Measurements from ENCODE around the gene MUC15. TPM values are rescaled to one million over a fixed set of nuclear protein-coding genes. Genes with fewer than 3 reads are reported as not detected.

The MUC15 gene
- total and polyA plus RNA-seq, 2 of the 8 experiments (the other 6 are each of a cell fraction or from before 2014, with no cell fraction given) = not detected

DNA sequence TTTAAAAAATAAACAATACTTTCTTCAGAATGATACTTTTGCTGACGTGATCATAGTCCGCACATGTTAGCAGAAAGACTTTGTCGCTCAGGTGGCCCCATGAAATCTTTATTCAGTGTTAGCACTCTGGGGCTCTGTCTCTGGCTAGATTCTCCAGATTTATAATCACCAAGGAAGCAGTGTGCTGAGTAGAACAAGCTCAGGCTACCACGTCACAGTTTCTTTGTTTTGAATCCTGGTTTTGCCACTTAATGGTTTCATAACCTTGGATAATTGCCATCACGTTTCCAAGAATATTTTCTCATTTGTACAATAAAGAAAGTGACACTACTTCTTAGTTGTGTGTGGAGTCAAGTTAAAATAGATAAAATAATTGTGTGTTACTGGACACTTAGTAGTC, 3.9 kb upstream of the MUC15 start:
- no peak overlapping the region for H2BK15ac ChIP-seq (ENCODE audit: low read length)
- no peak overlapping the region for H2AFZ ChIP-seq (ENCODE audit: low read length)
- no peaks in the 10 kb centered on the region for H3K9me3 ChIP-seq (ENCODE audit: insufficient read depth in 2 of 2, low read depth in 1 of 2, low read length in 1 of 2)
- CTCF ChIA-PET (ENCODE audit: partially characterized antibody) = interaction anchor here (0.7 to 0.9 kb wide), 2 partner anchors 52 to 223 kb away, joined by 3 read pairs; no protein-coding TSS in a partner anchor
- FAIRE-seq (no peak), DNase-seq (ENCODE audit: low read depth in 1 of 2, low spot score in 2 of 2) (no peak)
- H3K4ac ChIP-seq (replicated peaks; ENCODE audit: insufficient read length, low read depth, low read length) = no peak overlapping the region
- no peak overlapping the region for H3K4me2 ChIP-seq (ENCODE audit: insufficient read depth in 1 of 2, low read depth in 2 of 2, low read length in 2 of 2)
- WGBS, 2 experiments (ENCODE audit: extremely low coverage in 1 of 2, insufficient coverage in 1 of 2, insufficient read length in 1 of 2, insufficient replicate concordance in 2 of 2, low coverage in 1 of 2, low lambda C conversion rate in 2 of 2, missing lambda C conversion rate in 1 of 2) = 98% methylated on average over 5 of the region's 5 CpGs; no CpG with 5 or more reads in 1 of the 2 experiments
- H4K91ac ChIP-seq (replicated peaks; ENCODE audit: insufficient read length, low read length) = no peak overlapping the region
- no peaks in the 10 kb centered on the region for H4K20me1 ChIP-seq (replicated peaks in 1 of 2; ENCODE audit: control insufficient read depth in 1 of 2, insufficient read depth in 2 of 2, low read length in 2 of 2)
- POLR2A ChIA-PET (ENCODE audit: partially characterized antibody) = interaction anchor here (0.9 kb wide), 1 partner anchor 1143 kb away, joined by 3 read pairs; no protein-coding TSS in a partner anchor
- no peak overlapping the region for H3K18ac ChIP-seq (ENCODE audit: extremely low read depth, low read length)
- peaks cover 0 to 6% (median 2%) of the 10 kb centered on the region in 4 experiments; a peak in 2 of 7 replicates for H3K4me1 ChIP-seq (replicated peaks in 1 of 4; ENCODE audit: control insufficient read depth in 3 of 4, insufficient read depth in 4 of 4, low read length in 3 of 4)
- H3K4me3 ChIP-seq (ENCODE audit: extremely low read depth in 1 of 4, insufficient read depth in 2 of 4, low read depth in 3 of 4, low read length in 4 of 4) = no peak overlapping the region
- no peaks in the 10 kb centered on the region for H3K27me3 ChIP-seq (replicated peaks in 1 of 4; ENCODE audit: control insufficient read depth in 3 of 4, extremely low read depth in 1 of 4, insufficient read depth in 3 of 4, low read length in 3 of 4)
- H3K79me2 ChIP-seq (ENCODE audit: control insufficient read depth in 1 of 2, insufficient read depth in 2 of 2, low read length in 2 of 2) = no peaks in the 10 kb centered on the region
- no peak overlapping the region for H2BK20ac ChIP-seq (ENCODE audit: low read length)
- no peak overlapping the region for H3K9ac ChIP-seq (replicated peaks in 1 of 4; ENCODE audit: extremely low read depth in 1 of 4, low read depth in 3 of 4, low read length in 3 of 4)
- H2BK12ac ChIP-seq (ENCODE audit: low read depth, low read length) = no peak overlapping the region
- H3K27ac ChIP-seq (ENCODE audit: low read depth, low read length) = no peak overlapping the region
- no peak overlapping the region for H3K14ac ChIP-seq (ENCODE audit: insufficient read length)
- H3K56ac ChIP-seq (replicated peaks; ENCODE audit: insufficient read length, low read depth, low read length) = no peak overlapping the region
- no peaks in the 10 kb centered on the region for H3K79me1 ChIP-seq (ENCODE audit: low read depth, low read length)
- H4K5ac ChIP-seq (ENCODE audit: insufficient read length, low read depth, low read length) = no peak overlapping the region
- H3K23ac ChIP-seq (ENCODE audit: insufficient read length) = no peak overlapping the region
- no peaks in the 10 kb centered on the region for H3K23me2 ChIP-seq (ENCODE audit: low read depth, low read length)
- H2AK5ac ChIP-seq (ENCODE audit: low read depth, low read length) = no peak overlapping the region
- no peaks in the 10 kb centered on the region for H3K36me3 ChIP-seq (ENCODE audit: control insufficient read depth in 2 of 4, insufficient read depth in 4 of 4, low read length in 3 of 4)
- H2BK5ac ChIP-seq (ENCODE audit: low read depth, low read length) = no peak overlapping the region
- no peak overlapping the region for H4K8ac ChIP-seq (ENCODE audit: extremely low read depth, insufficient read depth, low read length)
- H2BK120ac ChIP-seq (replicated peaks; ENCODE audit: low read depth, low read length) = no peak overlapping the region
- TF ChIP-seq, protein P1, sequence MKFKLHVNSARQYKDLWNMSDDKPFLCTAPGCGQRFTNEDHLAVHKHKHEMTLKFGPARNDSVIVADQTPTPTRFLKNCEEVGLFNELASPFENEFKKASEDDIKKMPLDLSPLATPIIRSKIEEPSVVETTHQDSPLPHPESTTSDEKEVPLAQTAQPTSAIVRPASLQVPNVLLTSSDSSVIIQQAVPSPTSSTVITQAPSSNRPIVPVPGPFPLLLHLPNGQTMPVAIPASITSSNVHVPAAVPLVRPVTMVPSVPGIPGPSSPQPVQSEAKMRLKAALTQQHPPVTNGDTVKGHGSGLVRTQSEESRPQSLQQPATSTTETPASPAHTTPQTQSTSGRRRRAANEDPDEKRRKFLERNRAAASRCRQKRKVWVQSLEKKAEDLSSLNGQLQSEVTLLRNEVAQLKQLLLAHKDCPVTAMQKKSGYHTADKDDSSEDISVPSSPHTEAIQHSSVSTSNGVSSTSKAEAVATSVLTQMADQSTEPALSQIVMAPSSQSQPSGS (IDR thresholded peaks at IDR 0.05; ENCODE audit: low read length) = no peak
- no peak for TF ChIP-seq HDAC2 (IDR thresholded peaks at IDR 0.05; ENCODE audit: borderline replicate concordance in 1 of 2, low read depth in 2 of 2, low read length in 2 of 2)
- no peak for TF ChIP-seq TEAD4 (IDR thresholded peaks at IDR 0.05; ENCODE audit: low read depth, low read length)
- TF ChIP-seq RNF2 (IDR thresholded peaks at IDR 0.05; ENCODE audit: borderline replicate concordance, low read depth, low read length, missing control alignments, poor library complexity, severe bottlenecking) = no peak
- no peak for TF ChIP-seq JUND (IDR thresholded peaks at IDR 0.05; ENCODE audit: low read length)
- TF ChIP-seq, protein P2, sequence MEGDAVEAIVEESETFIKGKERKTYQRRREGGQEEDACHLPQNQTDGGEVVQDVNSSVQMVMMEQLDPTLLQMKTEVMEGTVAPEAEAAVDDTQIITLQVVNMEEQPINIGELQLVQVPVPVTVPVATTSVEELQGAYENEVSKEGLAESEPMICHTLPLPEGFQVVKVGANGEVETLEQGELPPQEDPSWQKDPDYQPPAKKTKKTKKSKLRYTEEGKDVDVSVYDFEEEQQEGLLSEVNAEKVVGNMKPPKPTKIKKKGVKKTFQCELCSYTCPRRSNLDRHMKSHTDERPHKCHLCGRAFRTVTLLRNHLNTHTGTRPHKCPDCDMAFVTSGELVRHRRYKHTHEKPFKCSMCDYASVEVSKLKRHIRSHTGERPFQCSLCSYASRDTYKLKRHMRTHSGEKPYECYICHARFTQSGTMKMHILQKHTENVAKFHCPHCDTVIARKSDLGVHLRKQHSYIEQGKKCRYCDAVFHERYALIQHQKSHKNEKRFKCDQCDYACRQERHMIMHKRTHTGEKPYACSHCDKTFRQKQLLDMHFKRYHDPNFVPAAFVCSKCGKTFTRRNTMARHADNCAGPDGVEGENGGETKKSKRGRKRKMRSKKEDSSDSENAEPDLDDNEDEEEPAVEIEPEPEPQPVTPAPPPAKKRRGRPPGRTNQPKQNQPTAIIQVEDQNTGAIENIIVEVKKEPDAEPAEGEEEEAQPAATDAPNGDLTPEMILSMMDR (IDR thresholded peaks at IDR 0.05; ENCODE audit: control extremely low read depth in 1 of 3, insufficient read depth in 1 of 3, low read depth in 1 of 3, low read length in 3 of 3) = no peak
- TF ChIP-seq SUZ12 (IDR thresholded peaks at IDR 0.05; ENCODE audit: low read length) = no peak
- TF ChIP-seq ASH2L (IDR thresholded peaks at IDR 0.05; ENCODE audit: low read length) = no peak
